Frontal cortex (tissue), 4 donors: ENCODE data around the gene APOA1. TPM values are rescaled to one million over a fixed set of nuclear protein-coding genes. Genes with fewer than 3 reads are reported as not detected.
A peak's percentile ranks its signal among the peaks of the same experiment; 100 is the strongest.
"Not testable (repeated sequence)": the region's sequence is repeated elsewhere in the genome, so short reads cannot be mapped to it uniquely, and the experiment has no call there.

Experiments used
- DNase-seq, 2 donors: peaks; one replicate each; pipeline ENCODE4 v3.0.0; 2012; ENCODE audit warnings: low spot score in 2 of 2
- FAIRE-seq: peaks from 2 replicates; lab custom pipeline; 2012; peaks lifted over from hg19 to GRCh38; lab: Jason Lieb, UNC
- total RNA-seq: library from RNA; depleted of rRNA; stranded (reverse); fragments of >200 nt; gene quantifications from one replicate; pipeline ENCODE4 v1.2.3, GENCODE V29; 2014
- donor health status: control.
- donor health status: control.
- donor health status: control.

The APOA1 gene
- total RNA-seq, 1 donor from 2014 or later: not detected

DNA sequence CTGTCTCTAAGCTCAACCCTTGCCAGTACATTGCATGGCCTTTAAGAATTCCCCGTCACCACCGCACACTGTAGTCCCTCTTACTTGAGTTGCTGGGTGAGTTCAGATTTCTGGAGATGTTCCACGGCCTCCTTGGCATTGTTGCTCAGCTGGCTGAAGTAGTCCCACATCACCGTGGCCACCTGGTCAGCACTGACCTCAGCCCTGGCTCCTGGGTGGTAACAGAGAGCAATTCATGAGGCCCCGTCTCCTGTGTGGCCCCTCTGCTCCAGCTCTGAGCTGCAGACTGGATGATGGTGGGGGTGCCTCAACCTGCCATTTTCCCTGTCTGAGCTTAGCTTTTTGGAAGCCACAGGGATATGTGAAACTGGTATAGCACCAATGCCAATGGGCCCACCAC is 14.8 kb downstream of the APOA1 start:
- FAIRE-seq: no peak

DNA sequence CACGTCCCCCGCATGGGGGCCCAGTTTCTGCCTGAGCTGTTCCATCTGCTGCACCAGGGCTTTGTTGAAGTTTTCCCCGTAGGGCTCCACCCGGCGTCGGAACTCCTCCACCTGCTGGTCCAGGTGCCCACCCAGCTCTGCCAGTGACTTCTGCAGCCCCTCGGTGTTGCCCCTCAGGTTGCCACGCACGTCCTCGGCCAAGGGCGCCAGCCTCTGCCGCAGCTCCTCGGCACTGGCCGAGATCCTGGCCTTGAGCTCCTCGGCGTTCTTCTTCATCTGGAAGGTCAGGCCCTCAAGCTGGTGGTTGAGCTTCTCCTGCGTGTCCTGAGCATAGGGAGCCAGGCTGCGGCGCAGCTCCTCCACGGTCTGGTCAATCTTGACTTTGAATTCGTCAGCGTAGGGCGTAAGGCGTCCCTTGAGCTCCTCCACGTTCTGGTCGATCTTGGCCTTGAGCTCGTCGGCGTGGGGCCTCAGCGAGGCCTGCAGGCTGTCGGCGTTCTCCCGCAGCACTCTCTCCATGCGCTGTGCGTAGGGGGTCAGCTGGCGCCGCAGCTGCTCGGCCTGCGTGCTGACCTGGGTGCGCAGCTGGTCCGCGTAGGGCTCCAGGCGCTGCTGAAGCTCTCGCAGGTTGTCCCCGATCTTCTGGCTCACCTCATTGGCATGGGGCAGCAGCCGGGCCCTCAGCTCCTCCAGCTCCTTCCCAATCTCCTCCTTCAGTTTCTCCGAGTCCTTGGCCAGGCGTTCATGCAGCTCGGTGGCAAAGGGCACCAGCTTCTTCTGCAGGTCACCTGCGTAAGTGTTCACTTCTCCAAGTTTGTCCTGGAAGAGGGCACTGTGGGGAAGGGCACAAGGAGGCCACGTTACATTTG is 16.1 kb downstream of the APOA1 start:
- no peak for FAIRE-seq

More for the DNA sequence above, 14.8 kb downstream of the APOA1 start:
- no peak for DNase-seq

GRCh38 chr11:116819049-116819448 is 18.4 kb downstream of the APOA1 start:
- no peak for FAIRE-seq
- DNase-seq: no peak

More for the DNA sequence above, 16.1 kb downstream of the APOA1 start:
- DNase-seq: no peak

- FAIRE-seq (no peak), DNase-seq (no peak)
Observed at GRCh38 chr11:116814502-116814901, 22.9 kb downstream of the APOA1 start.

- no peak for DNase-seq
- no peak for FAIRE-seq
Observed at GRCh38 chr11:116813781-116814471, 23.5 kb downstream of the APOA1 start.

DNA sequence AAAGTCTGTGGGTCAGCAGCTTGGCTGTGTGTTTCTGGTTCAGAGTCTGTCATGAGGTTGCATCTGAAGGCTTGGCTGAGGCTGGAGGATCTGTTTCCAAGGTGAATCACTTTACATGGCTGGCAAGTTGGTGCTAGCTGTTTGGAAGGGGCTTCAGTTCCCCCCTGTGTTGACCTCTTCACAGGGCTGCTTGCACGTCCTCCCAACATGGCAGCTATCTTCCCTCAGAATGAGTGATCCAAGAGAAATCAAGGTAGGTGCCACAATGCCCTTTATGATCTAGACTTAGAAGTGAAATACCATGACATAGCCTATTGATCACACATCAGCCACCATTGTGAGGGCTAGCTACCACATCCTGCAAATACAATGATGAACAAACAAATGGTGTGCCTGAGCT is 24.3 kb downstream of the APOA1 start:
- no peak for FAIRE-seq
- DNase-seq: no peak

- DNase-seq (no peak), FAIRE-seq (peak; percentile 93)
Observed at GRCh38 chr11:116812109-116812508, 25.3 kb downstream of the APOA1 start.

- FAIRE-seq (no peak), DNase-seq (no peak)
Observed at GRCh38 chr11:116811194-116811593, 26.2 kb downstream of the APOA1 start.

- no peak for FAIRE-seq
Observed at GRCh38 chr11:116808262-116809175, 28.9 kb downstream of the APOA1 start.

GRCh38 chr11:116807601-116808261 is 29.7 kb downstream of the APOA1 start:
- FAIRE-seq (no peak), DNase-seq (no peak)

More at GRCh38 chr11:116808262-116809175, 28.9 kb downstream of the APOA1 start:
- no peak for DNase-seq

DNA sequence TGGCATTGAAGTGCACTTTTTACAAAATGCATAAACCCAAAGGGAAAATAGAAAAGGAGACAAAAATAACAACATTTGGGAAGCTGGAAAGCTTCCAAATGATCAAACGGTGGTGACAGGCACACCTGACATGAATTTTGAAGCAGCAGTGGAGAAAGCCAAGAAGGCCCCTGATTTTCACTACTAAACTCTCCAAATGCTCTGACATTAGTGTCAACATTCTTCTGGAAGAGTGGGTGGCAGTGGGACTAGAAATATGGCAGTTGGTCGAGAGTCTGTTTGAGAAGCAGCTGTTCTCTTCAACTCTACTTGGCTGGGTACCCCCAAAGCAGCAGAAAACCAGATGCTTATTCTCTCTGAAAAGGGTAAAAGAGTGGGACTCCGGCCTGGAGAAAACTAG is 33.4 kb downstream of the APOA1 start:
- DNase-seq (no peak), FAIRE-seq (no peak)

DNA sequence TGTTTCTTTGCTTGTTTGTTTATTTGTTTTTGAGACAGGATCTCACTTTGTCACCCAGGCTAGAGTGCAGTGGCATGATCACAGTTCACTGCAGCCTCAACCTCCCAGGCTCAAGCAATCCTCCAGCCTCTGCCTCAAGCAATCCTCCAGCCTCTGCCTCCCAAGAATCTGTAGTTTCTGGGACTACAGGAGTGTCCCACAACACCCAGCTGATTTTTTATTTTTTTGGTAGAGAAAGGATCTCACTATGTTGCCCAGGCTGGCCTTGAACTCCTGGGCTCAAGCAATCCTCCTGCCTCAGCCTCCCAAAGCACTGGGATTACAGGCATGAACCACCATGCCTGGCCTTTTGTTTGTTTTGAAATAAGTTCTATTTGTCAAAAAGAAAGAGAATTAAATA is 35.8 kb downstream of the APOA1 start:
- not testable (repeated sequence) for DNase-seq, FAIRE-seq

DNA sequence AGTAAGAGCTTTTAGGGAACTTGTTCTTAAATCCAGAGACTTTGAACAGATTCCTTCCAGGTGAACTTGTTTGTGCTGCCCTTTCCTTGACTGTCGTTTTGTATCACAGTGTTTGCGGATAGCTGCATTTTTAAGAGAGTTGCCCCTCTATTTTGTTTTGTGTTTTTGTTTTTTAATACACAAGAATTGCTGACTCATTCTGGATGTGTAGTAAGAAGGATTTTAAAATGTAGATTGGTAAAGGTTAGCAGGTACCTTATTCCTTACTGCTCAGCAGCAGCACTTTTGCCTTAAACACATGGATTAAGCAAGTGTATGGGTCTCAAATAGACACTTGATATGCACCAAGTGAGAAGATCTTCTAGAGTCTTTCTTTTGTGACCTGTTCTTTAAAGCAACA is 36.8 kb downstream of the APOA1 start:
- no peak for FAIRE-seq
- DNase-seq: no peak

- no peak for FAIRE-seq
- DNase-seq: no peak
Observed at GRCh38 chr11:116798368-116798767, 39.1 kb downstream of the APOA1 start.

- DNase-seq (no peak), FAIRE-seq (no peak)
Observed at GRCh38 chr11:116797816-116798215, 39.6 kb downstream of the APOA1 start.

GRCh38 chr11:116796548-116796947 is 40.9 kb downstream of the APOA1 start:
- FAIRE-seq (no peak), DNase-seq (no peak)

DNA sequence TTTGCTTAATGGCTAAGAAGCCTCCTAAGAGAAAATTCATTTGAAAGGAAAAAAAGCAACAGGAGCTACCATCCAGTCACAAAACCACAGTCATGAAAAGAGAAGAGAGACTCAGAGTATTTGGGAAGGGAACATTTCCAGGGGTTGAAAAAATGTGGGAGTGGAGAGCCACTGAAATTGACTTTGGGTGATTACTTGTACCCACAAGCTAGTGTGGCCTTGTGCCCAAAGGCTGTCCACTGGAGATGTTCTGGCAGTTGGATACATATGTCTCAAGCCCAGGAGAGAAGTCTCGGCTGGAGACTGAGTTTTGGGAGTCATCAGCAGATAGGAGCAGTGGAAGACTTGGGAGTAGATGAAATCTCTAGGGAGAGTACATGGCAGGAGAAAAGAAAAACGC is 42.6 kb downstream of the APOA1 start:
- DNase-seq (no peak), FAIRE-seq (no peak)

DNA sequence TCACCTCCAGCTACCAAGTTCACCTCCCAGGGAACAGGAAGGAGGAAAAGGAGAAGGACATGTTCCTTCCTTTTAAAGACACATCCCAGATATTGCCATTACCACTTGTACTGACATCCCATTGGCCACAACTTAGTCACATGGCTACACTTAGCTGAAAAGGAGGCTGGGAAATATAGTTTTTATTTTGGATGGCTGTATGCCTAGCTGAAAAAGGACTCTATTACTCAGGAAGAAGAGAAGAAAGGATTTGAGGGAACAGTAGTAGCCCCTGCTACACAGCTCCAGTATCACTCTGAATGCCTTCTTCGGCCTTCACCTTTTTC is 43.7 kb downstream of the APOA1 start:
- no peak for FAIRE-seq
- DNase-seq: no peak

DNA sequence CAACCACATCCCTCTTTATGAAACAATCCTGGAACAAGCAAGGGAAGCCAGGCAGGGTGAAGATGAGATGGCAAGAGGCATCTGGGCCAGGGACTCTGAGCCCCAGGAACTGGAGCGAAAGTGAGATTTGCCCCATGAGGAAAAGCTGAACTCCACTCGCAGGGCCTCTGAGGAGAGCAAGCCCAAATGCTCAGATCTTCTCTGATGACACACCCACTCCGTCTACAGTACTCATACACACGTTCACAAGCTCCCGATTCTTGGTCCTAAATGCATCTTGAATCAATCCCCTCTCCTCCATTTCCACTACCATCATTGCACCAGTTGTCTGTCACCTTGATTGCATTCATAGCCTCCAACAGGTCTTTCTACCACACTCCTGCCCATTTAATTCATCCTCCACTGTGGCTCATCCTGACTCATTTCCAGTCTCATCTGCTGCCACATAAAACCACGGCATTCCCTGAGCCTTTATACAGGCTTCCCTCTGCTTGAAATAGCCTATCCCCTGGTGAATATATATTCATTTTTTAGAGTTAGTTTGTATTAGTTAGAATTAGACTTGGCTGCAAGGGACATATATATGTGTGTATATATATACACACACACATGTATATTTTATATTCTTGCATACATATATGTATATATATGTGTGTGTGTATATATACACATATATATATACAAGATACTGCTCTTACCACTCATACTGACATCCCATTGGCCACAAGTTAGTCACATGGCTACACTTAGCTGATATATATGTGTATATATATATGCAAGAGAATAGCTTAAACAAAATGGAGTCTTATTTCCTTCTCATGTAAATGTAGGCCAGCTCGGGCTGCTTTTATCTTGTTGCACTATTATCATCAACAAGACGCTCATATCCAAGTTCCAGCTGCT is 44.3 kb downstream of the APOA1 start:
- DNase-seq (no peak), FAIRE-seq (no peak)
